NCI-H1417 (cell line): ENCODE results near the gene DEDD.
A peak's percentile ranks its signal among the peaks of the same experiment; 100 is the strongest.

ENCODE experiments used
- DNase-seq, 3 experiments: peaks; one replicate each; lab custom pipeline; 2025; lab: John Stamatoyannopoulos, UW

DEDD gene

GRCh38 chr1:161072751-161073449 lies 59.6 kb downstream of the DEDD start:
- no peak for DNase-seq

DNA sequence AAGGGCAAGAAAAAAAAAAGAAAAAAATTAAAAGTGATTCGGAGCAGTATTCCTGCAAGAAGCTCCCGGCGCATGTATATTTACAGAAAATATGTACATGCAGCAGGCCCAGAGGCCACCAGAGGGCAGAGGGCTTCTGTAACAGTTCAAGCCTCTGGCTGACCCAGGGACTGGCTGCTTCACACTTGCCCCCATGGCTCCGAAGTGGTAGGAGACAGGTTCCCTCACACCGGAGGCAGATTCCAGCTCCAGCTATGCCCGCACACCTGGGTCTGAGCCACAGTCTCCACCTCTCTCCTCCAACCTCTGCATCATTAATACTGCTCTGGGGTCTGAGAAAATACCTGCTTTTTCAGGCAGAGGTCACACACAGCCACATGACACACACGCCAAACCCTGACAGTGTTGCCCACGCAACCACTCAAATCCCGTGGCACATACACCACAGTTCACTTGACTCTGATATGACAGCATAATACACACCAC lies 60.5 kb downstream of the DEDD start:
- peak in 2 of 3 experiments; percentile 4 to 45 for DNase-seq
